ENCODE measurements around the gene KYAT1. TPM values are rescaled to one million over a fixed set of nuclear protein-coding genes. Genes with fewer than 3 reads are reported as not detected.

Gene KYAT1
- total RNA-seq (2022) (3.8 and 5.7 TPM in 2 replicates), Bru-seq, nascent RNA (percentile 46 among the genes with signal in this experiment), BruChase-seq, experiment 1, labeled RNA remaining after a 6-hour chase (percentile 63 among the genes with signal in this experiment), BruChase-seq, experiment 2, labeled RNA remaining after a 2-hour chase (percentile 61 among the genes with signal in this experiment)
- long read RNA-seq, partial matches to known transcripts = 1 of 6 reads
- long read RNA-seq, other reads (novel, unspliced or antisense) = 4 of 6 reads

- Mint-ChIP-seq H3K27me3 (ENCODE audit: insufficient read depth, unreplicated experiment) (no peaks in the 10 kb centered on the region), H3K9me3 (ENCODE audit: unreplicated experiment) (no peaks in the 10 kb centered on the region), H3K27ac (ENCODE audit: low read depth, unreplicated experiment) (peak within 1 kb of the TSS; percentile 95), H3K36me3 (ENCODE audit: insufficient read depth, unreplicated experiment) (peaks cover 17% of the 10 kb centered on the region), H3K4me1 (ENCODE audit: insufficient read depth, unreplicated experiment) (peaks cover 40% of the 10 kb centered on the region), H3K4me3 (ENCODE audit: unreplicated experiment) (peak within 1 kb of the TSS; percentile 99)
- POLR2A ChIA-PET = interaction anchor here (0.6 to 3.3 kb wide), 23 partner anchors 9 to 784 kb away, joined by 3 to 48 read pairs (median 4); partner anchors contain the start of genes DOLK, NUP188, SH3GLB2 and SPOUT1
- peak; percentile 96 for DNase-seq (ENCODE audit: unreplicated experiment)
- intact Hi-C loops (cut with micrococcal nuclease) = no loop called here
- TF ChIP-seq CTCF (IDR thresholded peaks at IDR 0.05; ENCODE audit: unreplicated experiment) = no peak
- TSS peak; percentile 28 for BruUV-seq (replicated peaks)
- CTCF ChIA-PET = interaction anchor here (0.5 to 6.7 kb wide), 6 partner anchors 8 to 52 kb away, joined by 3 to 59 read pairs (median 4); no protein-coding TSS in a partner anchor
Observed at GRCh38 chr9:128881884-128882676, at the start of gene KYAT1, which contains the start of gene LRRC8A. Gene KYAT1 (minus strand): TSS chr9:128881950. CDS start chr9:128845405, 36,545 bp downstream. Gene LRRC8A (plus strand): TSS chr9:128882133. CDS start chr9:128907165, 25,032 bp downstream.

- ChIA-PET POLR2A (interaction anchor here (0.6 to 1.5 kb wide), 2 partner anchors 17 to 99 kb away, joined by 4 to 5 read pairs; no protein-coding TSS in a partner anchor), CTCF (interaction anchor here (0.7 to 10.2 kb wide), 13 partner anchors 10 to 612 kb away, joined by 3 to 172 read pairs (median 14); partner anchors contain the start of genes KYAT1 and LRRC8A)
- Mint-ChIP-seq H3K4me1 (ENCODE audit: insufficient read depth, unreplicated experiment) (peaks cover 7% of the 10 kb centered on the region), H3K36me3 (ENCODE audit: insufficient read depth, unreplicated experiment) (peaks cover 5% of the 10 kb centered on the region), H3K27me3 (ENCODE audit: insufficient read depth, unreplicated experiment) (no peaks in the 10 kb centered on the region), H3K9me3 (ENCODE audit: unreplicated experiment) (no peaks in the 10 kb centered on the region), H3K4me3 (ENCODE audit: unreplicated experiment) (no peak overlapping the region), H3K27ac (ENCODE audit: low read depth, unreplicated experiment) (no peak overlapping the region)
- no peak for TF ChIP-seq CTCF (IDR thresholded peaks at IDR 0.05; ENCODE audit: unreplicated experiment)
- BruUV-seq (replicated peaks) = no TSS peak
- DNase-seq (ENCODE audit: unreplicated experiment) = no peak
- intact Hi-C loops (cut with micrococcal nuclease) = loop anchor here (5.0 kb wide), 1 partner anchor 37 kb away; no protein-coding TSS in a partner anchor
Observed at GRCh38 chr9:128929560-128929959, 47.8 kb upstream of the KYAT1 start.

- H3K36me3 Mint-ChIP-seq (ENCODE audit: insufficient read depth, unreplicated experiment) = peaks cover 7% of the 10 kb centered on the region
- no peak overlapping the region for H3K4me3 Mint-ChIP-seq (ENCODE audit: unreplicated experiment)
- POLR2A ChIA-PET = interaction anchor here (0.6 to 1.5 kb wide), 8 partner anchors 17 to 98 kb away, joined by 3 to 6 read pairs (median 4); no protein-coding TSS in a partner anchor
Observed at GRCh38 chr9:128928624-128929023, 46.9 kb upstream of the KYAT1 start.

More at GRCh38 chr9:128928624-128929023, 46.9 kb upstream of the KYAT1 start:
- no TSS peak for BruUV-seq (replicated peaks)
- CTCF ChIA-PET = interaction anchor here (0.6 to 10.2 kb wide), 38 partner anchors 8 to 666 kb away, joined by 3 to 172 read pairs (median 5); partner anchors contain the start of genes ENDOG, KYAT1, LRRC8A and MIGA2
- DNase-seq (ENCODE audit: unreplicated experiment) = no peak
- intact Hi-C loops (cut with micrococcal nuclease) = loop anchor here (1.0 to 5.0 kb wide), 3 partner anchors 36 to 76 kb away; no protein-coding TSS in a partner anchor
- no peaks in the 10 kb centered on the region for H3K9me3 Mint-ChIP-seq (ENCODE audit: unreplicated experiment)
- H3K4me1 Mint-ChIP-seq (ENCODE audit: insufficient read depth, unreplicated experiment) = peaks cover 7% of the 10 kb centered on the region
- H3K27me3 Mint-ChIP-seq (ENCODE audit: insufficient read depth, unreplicated experiment) = no peaks in the 10 kb centered on the region
- no peak for TF ChIP-seq CTCF (IDR thresholded peaks at IDR 0.05; ENCODE audit: unreplicated experiment)
- H3K27ac Mint-ChIP-seq (ENCODE audit: low read depth, unreplicated experiment) = no peak overlapping the region

All from MCF 10A (cell line).